ENCODE results near the gene UGT1A3.

GRCh38 chr2:233796254-233796653, 67.4 kb downstream of the UGT1A3 start:
- TF ChIP-seq CTCF (IDR thresholded peaks at IDR 0.05; ENCODE audit: insufficient read depth, low read length, poor library complexity, severe bottlenecking) (no peak), EZH2phosphoT487 (conservative IDR thresholded peaks at IDR 0.05; ENCODE audit: low read length) (no peak)
